ENCODE results near the gene NOTCH2. TPM values are rescaled to one million over a fixed set of nuclear protein-coding genes. Genes with fewer than 3 reads are reported as not detected.

Gene NOTCH2
- total RNA-seq, 1 experiment from 2014 or later: 62.9 TPM

DNA sequence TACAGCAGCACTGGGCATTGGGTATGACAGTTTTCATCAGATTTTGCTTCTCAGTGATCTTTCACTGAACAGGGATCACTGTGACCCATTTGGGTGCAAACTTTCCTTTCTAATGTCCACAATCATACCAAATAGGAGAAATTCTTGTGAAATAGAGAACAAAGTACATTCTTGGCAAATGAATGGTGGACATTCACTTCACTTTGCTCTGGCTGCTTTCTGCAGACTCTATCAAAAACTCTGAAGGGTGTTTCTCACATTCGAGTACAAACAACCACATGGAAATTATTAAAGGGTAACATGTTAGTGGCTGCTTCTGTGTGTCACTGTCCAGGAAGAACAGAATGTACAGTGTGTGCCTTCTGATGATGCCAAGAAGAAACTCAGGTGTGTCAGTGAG is 111.2 kb downstream of the NOTCH2 start:
- intact Hi-C loops (cut with micrococcal nuclease): no loop called here
- DNase-seq (ENCODE audit: low read depth, low spot score): no peak
- no peak overlapping the region for H3K4me2 ChIP-seq (ENCODE audit: low read length)
- no peaks in the 10 kb centered on the region; a peak in 2 of 4 replicates for H3K36me3 ChIP-seq (ENCODE audit: control insufficient read depth in 1 of 2, insufficient read depth in 2 of 2, low read length in 2 of 2)
- no peaks in the 10 kb centered on the region for H3K79me2 ChIP-seq (ENCODE audit: insufficient read depth, low read length)
- TF ChIP-seq TCF7L2 (IDR thresholded peaks at IDR 0.05; ENCODE audit: borderline replicate concordance, extremely low read depth, insufficient read depth, insufficient read length): no peak
- TF ChIP-seq CBX3 (IDR thresholded peaks at IDR 0.05; ENCODE audit: low read depth): no peak
- TF ChIP-seq SP1 (IDR thresholded peaks at IDR 0.05; ENCODE audit: low read depth): no peak
- TF ChIP-seq, protein P1, sequence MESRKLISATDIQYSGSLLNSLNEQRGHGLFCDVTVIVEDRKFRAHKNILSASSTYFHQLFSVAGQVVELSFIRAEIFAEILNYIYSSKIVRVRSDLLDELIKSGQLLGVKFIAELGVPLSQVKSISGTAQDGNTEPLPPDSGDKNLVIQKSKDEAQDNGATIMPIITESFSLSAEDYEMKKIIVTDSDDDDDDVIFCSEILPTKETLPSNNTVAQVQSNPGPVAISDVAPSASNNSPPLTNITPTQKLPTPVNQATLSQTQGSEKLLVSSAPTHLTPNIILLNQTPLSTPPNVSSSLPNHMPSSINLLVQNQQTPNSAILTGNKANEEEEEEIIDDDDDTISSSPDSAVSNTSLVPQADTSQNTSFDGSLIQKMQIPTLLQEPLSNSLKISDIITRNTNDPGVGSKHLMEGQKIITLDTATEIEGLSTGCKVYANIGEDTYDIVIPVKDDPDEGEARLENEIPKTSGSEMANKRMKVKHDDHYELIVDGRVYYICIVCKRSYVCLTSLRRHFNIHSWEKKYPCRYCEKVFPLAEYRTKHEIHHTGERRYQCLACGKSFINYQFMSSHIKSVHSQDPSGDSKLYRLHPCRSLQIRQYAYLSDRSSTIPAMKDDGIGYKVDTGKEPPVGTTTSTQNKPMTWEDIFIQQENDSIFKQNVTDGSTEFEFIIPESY (IDR thresholded peaks at IDR 0.05; ENCODE audit: extremely low read depth, insufficient replicate concordance, low read length): no peak
- no peak for TF ChIP-seq FOSL1 (IDR thresholded peaks at IDR 0.05; ENCODE audit: low read depth)
- TF ChIP-seq, protein P2, sequence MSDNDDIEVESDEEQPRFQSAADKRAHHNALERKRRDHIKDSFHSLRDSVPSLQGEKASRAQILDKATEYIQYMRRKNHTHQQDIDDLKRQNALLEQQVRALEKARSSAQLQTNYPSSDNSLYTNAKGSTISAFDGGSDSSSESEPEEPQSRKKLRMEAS (IDR thresholded peaks at IDR 0.05): no peak
- TF ChIP-seq EZH2 (IDR thresholded peaks at IDR 0.05): no peak
- TF ChIP-seq, protein P3, sequence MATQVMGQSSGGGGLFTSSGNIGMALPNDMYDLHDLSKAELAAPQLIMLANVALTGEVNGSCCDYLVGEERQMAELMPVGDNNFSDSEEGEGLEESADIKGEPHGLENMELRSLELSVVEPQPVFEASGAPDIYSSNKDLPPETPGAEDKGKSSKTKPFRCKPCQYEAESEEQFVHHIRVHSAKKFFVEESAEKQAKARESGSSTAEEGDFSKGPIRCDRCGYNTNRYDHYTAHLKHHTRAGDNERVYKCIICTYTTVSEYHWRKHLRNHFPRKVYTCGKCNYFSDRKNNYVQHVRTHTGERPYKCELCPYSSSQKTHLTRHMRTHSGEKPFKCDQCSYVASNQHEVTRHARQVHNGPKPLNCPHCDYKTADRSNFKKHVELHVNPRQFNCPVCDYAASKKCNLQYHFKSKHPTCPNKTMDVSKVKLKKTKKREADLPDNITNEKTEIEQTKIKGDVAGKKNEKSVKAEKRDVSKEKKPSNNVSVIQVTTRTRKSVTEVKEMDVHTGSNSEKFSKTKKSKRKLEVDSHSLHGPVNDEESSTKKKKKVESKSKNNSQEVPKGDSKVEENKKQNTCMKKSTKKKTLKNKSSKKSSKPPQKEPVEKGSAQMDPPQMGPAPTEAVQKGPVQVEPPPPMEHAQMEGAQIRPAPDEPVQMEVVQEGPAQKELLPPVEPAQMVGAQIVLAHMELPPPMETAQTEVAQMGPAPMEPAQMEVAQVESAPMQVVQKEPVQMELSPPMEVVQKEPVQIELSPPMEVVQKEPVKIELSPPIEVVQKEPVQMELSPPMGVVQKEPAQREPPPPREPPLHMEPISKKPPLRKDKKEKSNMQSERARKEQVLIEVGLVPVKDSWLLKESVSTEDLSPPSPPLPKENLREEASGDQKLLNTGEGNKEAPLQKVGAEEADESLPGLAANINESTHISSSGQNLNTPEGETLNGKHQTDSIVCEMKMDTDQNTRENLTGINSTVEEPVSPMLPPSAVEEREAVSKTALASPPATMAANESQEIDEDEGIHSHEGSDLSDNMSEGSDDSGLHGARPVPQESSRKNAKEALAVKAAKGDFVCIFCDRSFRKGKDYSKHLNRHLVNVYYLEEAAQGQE (IDR thresholded peaks at IDR 0.05; ENCODE audit: low read depth): no peak
- no peak for TF ChIP-seq CEBPB (IDR thresholded peaks at IDR 0.05; ENCODE audit: low read depth)
- TF ChIP-seq YY1 (IDR thresholded peaks at IDR 0.05; ENCODE audit: extremely low read depth, insufficient replicate concordance, low read depth, low read length): no peak
- POLR2A ChIA-PET: no interaction called here
- H3K27ac ChIP-seq (ENCODE audit: low read depth, low read length): no peak overlapping the region
- no peak overlapping the region for H3K4me3 ChIP-seq (replicated peaks in 1 of 2; ENCODE audit: low read depth in 1 of 2, low read length in 2 of 2)
- no peak for ATAC-seq
- no peak overlapping the region for H3K9ac ChIP-seq (ENCODE audit: low read length)
- CTCF ChIA-PET: no interaction called here
- H2AFZ ChIP-seq (ENCODE audit: low read depth, low read length, poor library complexity, severe bottlenecking): no peak overlapping the region
- no peaks in the 10 kb centered on the region for H3K27me3 ChIP-seq (ENCODE audit: insufficient read depth, low read length)
- H4K20me1 ChIP-seq (ENCODE audit: insufficient read depth): no peaks in the 10 kb centered on the region
- no peaks in the 10 kb centered on the region for H3K9me2 ChIP-seq (ENCODE audit: insufficient read depth)
- RAD21 ChIA-PET (ENCODE audit: low non-redundant PET in 1 of 2, low total read pairs in 2 of 2, uncharacterized antibody in 2 of 2, unreplicated experiment in 2 of 2): no interaction called here
- no TSS peak for BruUV-seq (replicated peaks)
- H3K4me1 ChIP-seq (ENCODE audit: control insufficient read depth in 1 of 2, insufficient read depth in 2 of 2, low read length in 2 of 2): no peaks in the 10 kb centered on the region
- no peaks in the 10 kb centered on the region for H3K9me3 ChIP-seq (ENCODE audit: control insufficient read depth in 1 of 2, insufficient read depth in 1 of 2, low read depth in 1 of 2, low read length in 2 of 2)

Data from HCT116 (cell line).